Kidney tubule cell (primary cell): ENCODE measurements around the gene ZDHHC16.
"Not testable (repeated sequence)": the region's sequence is repeated elsewhere in the genome, so short reads cannot be mapped to it uniquely, and the experiment has no call there.

Experiments used
- DNase-seq: peaks from one replicate; pipeline ENCODE4 v3.0.0-alpha.2; 2018; ENCODE audit warnings: low spot score

The ZDHHC16 gene

DNA sequence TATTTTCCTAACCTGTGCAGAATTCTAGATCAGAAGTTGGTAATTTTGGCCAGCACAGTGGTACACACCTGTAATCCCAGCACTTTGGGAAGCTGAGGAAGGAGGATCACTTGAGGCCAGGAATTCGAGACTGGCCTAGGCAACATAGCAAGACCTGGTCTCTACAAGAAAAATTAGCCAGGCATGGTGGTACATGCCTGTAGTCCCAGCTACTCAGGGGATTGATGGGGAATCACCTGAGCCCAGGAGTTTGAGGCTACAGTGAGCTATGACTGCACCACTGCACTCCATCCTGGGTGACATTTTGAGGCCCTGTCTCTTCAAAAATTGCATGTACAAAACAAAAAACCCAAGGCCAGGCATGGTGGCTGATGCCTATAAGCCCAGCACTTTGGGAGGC is 11.4 kb upstream of the ZDHHC16 start:
- no peak for DNase-seq

DNA sequence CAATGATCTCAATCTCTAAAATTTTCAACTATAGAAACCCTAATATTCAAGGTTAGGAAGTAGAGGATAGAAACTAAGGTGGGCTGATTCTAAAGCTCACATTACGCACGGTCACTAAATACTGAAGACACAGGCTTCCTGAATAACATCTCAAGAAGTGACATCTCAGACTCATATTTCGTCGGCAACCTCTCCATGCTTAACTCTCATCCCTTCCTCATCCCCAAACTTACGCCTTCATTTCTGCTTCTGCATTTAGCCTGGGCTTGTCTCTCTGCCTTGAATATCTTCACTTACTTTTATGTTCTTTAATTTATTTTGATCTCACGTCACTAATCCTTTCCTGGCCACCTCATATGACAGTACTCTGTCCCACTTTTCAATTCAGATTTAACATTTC is 10.8 kb upstream of the ZDHHC16 start:
- DNase-seq, result no peak

DNA sequence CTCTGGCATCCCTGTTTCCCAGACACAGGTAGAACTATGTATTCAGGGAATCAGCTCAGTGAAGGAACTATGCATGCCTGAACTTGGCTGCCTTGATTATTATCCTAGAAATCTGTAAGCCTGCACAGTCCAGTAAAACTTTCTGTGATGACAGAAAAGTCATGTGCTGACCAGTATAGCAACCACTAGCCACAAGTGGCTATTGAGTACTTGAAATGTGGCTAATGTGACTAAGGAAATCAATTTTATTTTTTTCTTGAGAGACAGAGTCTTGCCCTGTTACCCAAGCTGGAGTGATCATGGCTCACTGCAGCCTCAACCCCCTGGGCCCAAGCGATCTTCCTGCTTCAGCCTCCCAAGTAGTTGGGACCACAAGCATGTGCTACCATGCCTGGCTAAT is 3.7 kb upstream of the ZDHHC16 start:
- DNase-seq, result peak; percentile 67

- no peak for DNase-seq
Measured at GRCh38 chr10:97444212-97444611, 1.8 kb upstream of the ZDHHC16 start.

DNA sequence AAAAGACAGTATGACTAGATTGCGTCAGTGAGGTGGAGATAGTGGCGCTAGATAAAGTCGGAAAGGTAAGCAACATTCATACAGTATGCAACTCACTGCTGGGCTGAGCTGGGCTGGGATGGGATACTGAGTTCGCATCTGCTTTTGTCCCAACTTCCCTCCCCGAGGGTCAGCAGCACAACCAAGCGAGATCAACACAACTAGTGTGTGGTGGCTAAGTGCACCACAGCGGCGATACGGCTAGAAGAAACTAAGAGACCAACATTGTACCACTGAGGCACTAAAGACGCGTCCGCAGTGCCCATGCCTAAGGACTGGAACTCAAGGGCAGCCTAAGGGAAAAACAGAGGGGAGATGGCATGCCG is 636 bp upstream of the ZDHHC16 start:
- DNase-seq, result no peak

GRCh38 chr10:97450828-97451227 is 4.9 kb downstream of the ZDHHC16 start:
- peak; percentile 66 for DNase-seq

GRCh38 chr10:97451605-97452004 is 5.6 kb downstream of the ZDHHC16 start:
- DNase-seq, result no peak

GRCh38 chr10:97452352-97452751 is 6.4 kb downstream of the ZDHHC16 start:
- DNase-seq, result no peak

- DNase-seq, result no peak
Measured at GRCh38 chr10:97454330-97455036, 8.5 kb downstream of the ZDHHC16 start.

DNA sequence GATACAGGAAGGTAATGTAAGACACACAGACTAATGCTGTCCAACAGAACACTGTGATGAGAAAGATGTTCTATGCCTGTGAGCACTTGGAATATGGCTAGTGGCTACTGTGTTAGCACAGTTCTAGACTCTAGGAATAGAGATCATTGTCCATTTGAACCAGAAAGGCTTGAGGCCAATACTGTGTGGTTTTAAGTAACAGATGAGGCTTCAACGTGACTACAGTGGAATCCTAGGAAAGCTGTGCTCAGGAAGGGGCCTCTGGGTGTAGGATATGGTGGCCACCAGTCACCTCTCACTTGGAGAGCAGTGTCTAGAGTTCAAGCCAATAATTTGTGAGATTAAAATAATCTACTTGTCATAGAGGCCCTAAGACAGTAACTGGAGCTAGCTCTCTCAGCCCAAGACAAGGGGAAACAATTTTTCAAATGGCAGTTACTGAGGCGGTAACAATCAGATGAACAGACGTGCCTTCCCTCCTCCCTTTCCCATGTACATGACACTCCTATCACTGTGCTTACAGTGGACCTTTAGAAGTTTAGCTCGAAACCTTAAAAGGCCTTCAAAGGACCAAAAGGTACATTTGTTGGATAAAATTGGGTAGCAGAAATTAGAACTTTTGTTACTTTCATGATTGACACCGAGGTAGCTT is 10.2 kb downstream of the ZDHHC16 start:
- DNase-seq, result no peak

- DNase-seq, result no peak
Measured at GRCh38 chr10:97456686-97457065, 10.7 kb downstream of the ZDHHC16 start.

- no peak for DNase-seq
Measured at GRCh38 chr10:97459111-97459510, 13.1 kb downstream of the ZDHHC16 start.

GRCh38 chr10:97459933-97460332 is 14.0 kb downstream of the ZDHHC16 start:
- no peak for DNase-seq

DNA sequence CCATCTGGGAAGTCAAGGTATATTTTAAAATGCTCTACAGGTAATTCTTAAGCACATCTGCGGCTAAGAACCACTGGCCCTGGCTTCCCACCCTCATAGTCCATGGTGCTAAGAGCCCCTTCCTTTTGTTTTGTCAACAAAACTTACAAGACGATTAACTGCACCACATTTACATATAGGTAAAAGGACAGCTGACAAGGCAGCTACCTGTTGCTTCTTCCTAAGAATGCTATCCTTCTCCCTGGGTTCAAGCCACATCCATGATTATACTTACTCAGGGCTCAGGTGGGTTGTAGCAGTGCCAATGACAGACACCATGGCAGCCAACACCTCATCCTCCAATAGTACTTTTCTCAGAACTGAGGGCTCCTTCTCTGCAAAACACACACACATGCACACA is 16.3 kb downstream of the ZDHHC16 start:
- DNase-seq, result no peak

GRCh38 chr10:97463363-97464132 is 17.6 kb downstream of the ZDHHC16 start:
- peak; percentile 75 for DNase-seq

DNA sequence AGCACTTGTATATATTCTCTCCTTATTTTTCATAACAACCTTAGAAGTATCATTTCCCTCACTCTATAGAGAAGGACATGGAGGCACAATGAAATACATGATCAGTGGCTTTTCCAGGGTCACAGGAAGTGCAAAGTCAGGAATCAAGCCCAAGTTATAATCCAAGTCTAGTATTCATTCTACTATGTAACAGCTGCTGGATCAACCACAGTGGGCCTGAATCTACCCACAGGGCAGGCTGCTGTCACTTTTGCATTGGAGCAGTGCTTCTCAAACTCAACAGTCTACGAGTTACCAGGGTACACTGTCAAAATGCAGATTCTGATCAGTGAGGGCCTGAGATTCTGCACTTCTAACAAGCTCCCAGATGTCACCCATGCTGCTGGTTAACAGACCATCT is 18.3 kb downstream of the ZDHHC16 start:
- DNase-seq, result no peak

DNA sequence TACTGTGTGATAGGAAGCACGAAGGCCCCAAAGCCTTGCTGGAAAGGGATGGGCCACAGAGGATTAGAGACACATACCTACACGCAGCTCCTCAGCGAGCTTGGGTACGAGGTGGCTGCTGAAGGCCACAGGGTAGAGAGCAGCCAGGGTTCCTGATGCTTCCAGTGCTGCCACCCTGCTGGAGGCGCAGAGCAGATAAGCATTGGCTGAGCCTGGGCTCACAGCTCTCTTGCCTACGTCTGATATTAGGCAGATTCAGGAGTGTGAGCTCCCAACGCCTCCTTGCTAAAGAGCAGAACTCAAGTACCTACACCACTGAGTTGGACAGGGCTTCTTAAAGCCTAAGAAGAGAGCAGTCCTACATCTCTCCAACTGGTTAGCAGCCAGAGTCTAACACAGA is 20.0 kb downstream of the ZDHHC16 start:
- DNase-seq, result no peak

DNA sequence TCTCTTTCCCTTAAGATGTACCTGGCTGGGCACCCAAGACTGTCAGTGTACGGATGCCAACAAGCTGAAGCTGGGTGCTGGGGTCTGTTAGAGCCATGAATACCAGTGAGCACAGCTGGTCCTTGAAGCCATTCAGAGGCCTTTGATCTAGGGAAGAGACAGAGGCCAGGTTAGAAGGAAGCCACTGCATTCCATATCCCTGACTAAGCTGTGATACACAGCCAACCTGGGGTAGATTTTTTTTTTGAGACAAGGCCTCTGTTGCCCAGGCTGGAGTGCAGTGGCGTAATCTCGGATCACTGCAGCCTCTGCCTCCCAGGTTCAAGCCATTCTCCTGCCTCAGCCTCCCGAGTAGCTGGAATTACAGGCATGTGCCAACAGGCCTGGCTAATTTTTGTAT is 20.8 kb downstream of the ZDHHC16 start:
- DNase-seq, result peak; percentile 86

GRCh38 chr10:97468162-97468561 is 22.2 kb downstream of the ZDHHC16 start:
- DNase-seq, result peak; percentile 25

GRCh38 chr10:97468781-97469180 is 22.8 kb downstream of the ZDHHC16 start:
- not testable (repeated sequence) for DNase-seq

GRCh38 chr10:97474918-97475317 is 28.9 kb downstream of the ZDHHC16 start:
- DNase-seq, result no peak

GRCh38 chr10:97475936-97476594 is 30.1 kb downstream of the ZDHHC16 start:
- no peak for DNase-seq

DNA sequence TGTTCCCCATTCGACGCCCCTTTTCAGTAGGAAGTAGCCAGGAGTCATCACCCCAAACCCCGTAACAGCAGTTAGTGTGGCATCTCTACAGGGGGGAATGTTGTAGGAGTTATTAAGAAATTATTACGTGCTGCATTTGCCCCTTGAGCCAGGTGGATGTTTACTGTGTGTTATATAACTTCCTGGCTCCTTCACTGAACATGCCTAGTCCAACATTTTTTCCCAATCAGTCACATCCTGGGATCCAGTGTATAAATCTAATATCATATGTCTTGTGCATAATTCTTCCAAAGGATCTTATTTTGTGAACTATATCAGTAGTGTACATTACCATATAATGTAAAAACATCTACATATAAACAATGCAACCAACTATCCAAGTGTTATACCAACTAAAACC is 33.4 kb downstream of the ZDHHC16 start:
- DNase-seq, result not testable (repeated sequence)
